Measurements from ENCODE around the gene NUDCD3. TPM values are rescaled to one million over a fixed set of nuclear protein-coding genes. Genes with fewer than 3 reads are reported as not detected.

The NUDCD3 gene
- total RNA-seq, 3 donors from 2014 or later = 52.1 to 64.0 (median 60.0) TPM

- Histone ChIP-seq H3K4me3 (no peak overlapping the region), H3K27ac (no peak overlapping the region), H3K36me3 (no peaks in the 10 kb centered on the region), H3K4me1 (no peaks in the 10 kb centered on the region), H3K9me3 (peaks cover 0 to 2% of the 10 kb centered on the region in 2 donors), H3K27me3 (no peaks in the 10 kb centered on the region)
- TF ChIP-seq POLR2AphosphoS5 (IDR thresholded peaks at IDR 0.05) (no peak), CTCF (IDR thresholded peaks at IDR 0.05) (no peak), POLR2A (IDR thresholded peaks at IDR 0.05) (no peak)
- no peak for DNase-seq (ENCODE audit: low spot score in 2 of 2)
- intact Hi-C loops (cut with DNase I; ENCODE audit: low total_unique reads) = loop anchor here (5.0 kb wide), 1 partner anchor 895 kb away; no protein-coding TSS in a partner anchor
These were observed 123.5 kb downstream of the NUDCD3 start for GRCh38 chr7:44366986-44367385.

DNA sequence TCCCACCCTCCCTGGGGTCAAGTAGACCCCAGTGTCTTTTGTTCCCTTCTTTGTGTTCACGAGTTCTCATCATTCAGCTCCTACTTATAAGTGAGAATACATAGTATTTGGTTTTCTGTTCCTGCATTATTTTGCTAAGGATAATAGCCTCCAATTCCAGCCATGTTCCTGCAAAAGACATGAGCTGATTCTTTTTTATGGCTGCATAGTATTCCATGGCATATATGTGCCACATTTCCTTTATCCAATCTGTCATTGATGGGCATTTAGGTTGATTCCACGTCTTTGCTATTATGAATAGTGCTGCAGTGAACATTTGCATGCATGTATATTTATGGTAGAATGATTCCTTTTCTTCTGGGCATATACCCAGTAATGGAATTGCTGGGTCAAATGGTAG lies 136.8 kb downstream of the NUDCD3 start:
- Histone ChIP-seq H3K9me3 (no peaks in the 10 kb centered on the region), H3K27me3 (no peaks in the 10 kb centered on the region), H3K27ac (no peak overlapping the region), H3K36me3 (no peaks in the 10 kb centered on the region), H3K4me3 (no peak overlapping the region), H3K4me1 (no peaks in the 10 kb centered on the region)
- no peak for DNase-seq (ENCODE audit: low spot score in 2 of 2)
- intact Hi-C loops (cut with DNase I; ENCODE audit: low total_unique reads) = no loop called here
- TF ChIP-seq POLR2AphosphoS5 (IDR thresholded peaks at IDR 0.05) = no peak
- TF ChIP-seq POLR2A (IDR thresholded peaks at IDR 0.05) = no peak
- TF ChIP-seq CTCF (IDR thresholded peaks at IDR 0.05) = no peak

- Histone ChIP-seq H3K4me1 (no peaks in the 10 kb centered on the region), H3K4me3 (no peak overlapping the region), H3K27me3 (no peaks in the 10 kb centered on the region), H3K27ac (no peak overlapping the region), H3K36me3 (peaks cover 2% of the 10 kb centered on the region), H3K9me3 (no peaks in the 10 kb centered on the region)
- TF ChIP-seq POLR2AphosphoS5 (IDR thresholded peaks at IDR 0.05) (no peak), POLR2A (IDR thresholded peaks at IDR 0.05) (no peak)
- no peak for DNase-seq (ENCODE audit: low spot score in 2 of 2)
- intact Hi-C loops (cut with DNase I; ENCODE audit: low total_unique reads) = no loop called here
These were observed 141.3 kb downstream of the NUDCD3 start for GRCh38 chr7:44348851-44349781.

GRCh38 chr7:44348300-44348699 lies 142.2 kb downstream of the NUDCD3 start:
- no peak for TF ChIP-seq POLR2A (IDR thresholded peaks at IDR 0.05)
- Histone ChIP-seq H3K4me1 (no peaks in the 10 kb centered on the region), H3K9me3 (no peaks in the 10 kb centered on the region), H3K27ac (no peak overlapping the region), H3K27me3 (no peaks in the 10 kb centered on the region), H3K36me3 (peaks cover 4% of the 10 kb centered on the region), H3K4me3 (no peak overlapping the region)
- no peak for DNase-seq (ENCODE audit: low spot score in 2 of 2)
- intact Hi-C loops (cut with DNase I; ENCODE audit: low total_unique reads) = no loop called here

DNA sequence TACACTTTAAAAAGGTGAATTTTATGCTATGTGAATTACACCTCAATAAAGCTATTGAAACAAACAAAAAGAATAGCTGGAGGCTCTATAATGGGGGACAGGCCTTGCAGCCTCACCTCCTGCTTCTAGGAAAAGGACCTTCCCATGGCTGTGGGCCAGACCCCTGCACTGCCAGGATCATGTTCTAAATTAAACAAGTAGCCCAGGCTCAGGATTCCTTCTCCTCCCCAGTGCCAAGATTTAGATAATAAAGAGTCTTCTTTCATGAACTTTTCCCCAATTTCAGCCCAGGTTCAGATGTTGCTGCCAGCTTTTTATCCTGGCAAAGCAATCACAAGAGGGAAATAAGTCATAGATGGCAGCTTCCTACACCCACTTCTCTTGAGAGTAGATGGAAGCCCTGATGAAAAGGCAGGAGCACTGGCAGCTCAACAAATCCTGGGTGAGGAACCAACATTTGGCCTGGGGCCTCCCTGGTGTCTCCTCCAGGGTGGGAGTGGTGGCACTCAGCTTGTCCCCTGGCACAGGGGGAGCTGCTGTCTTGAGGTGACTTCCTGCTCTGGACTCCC lies 142.8 kb downstream of the NUDCD3 start:
- peak overlapping the region in 1 of 2 donors; percentile 32 for H3K27ac ChIP-seq
- H3K4me3 ChIP-seq = no peak overlapping the region
- peak in 1 of 2 donors; percentile 73 for DNase-seq (ENCODE audit: low spot score in 2 of 2)
- intact Hi-C loops (cut with DNase I; ENCODE audit: low total_unique reads) = no loop called here
- TF ChIP-seq POLR2A (IDR thresholded peaks at IDR 0.05) = no peak
- no peak for TF ChIP-seq CTCF (IDR thresholded peaks at IDR 0.05)
- TF ChIP-seq POLR2AphosphoS5 (IDR thresholded peaks at IDR 0.05) = no peak
- H3K4me1 ChIP-seq = no peaks in the 10 kb centered on the region
- H3K27me3 ChIP-seq = no peaks in the 10 kb centered on the region
- H3K36me3 ChIP-seq = peaks cover 4% of the 10 kb centered on the region
- no peaks in the 10 kb centered on the region for H3K9me3 ChIP-seq

- no peaks in the 10 kb centered on the region for H3K9me3 ChIP-seq
- no peaks in the 10 kb centered on the region for H3K4me1 ChIP-seq
- H3K36me3 ChIP-seq = peaks cover 4% of the 10 kb centered on the region
- intact Hi-C loops (cut with DNase I; ENCODE audit: low total_unique reads) = no loop called here
- no peak for TF ChIP-seq CTCF (IDR thresholded peaks at IDR 0.05)
- TF ChIP-seq POLR2AphosphoS5 (IDR thresholded peaks at IDR 0.05) = no peak
- TF ChIP-seq POLR2A (IDR thresholded peaks at IDR 0.05) = no peak
- DNase-seq (ENCODE audit: low spot score in 2 of 2) = no peak
- H3K27ac ChIP-seq = no peak overlapping the region
- no peak overlapping the region for H3K4me3 ChIP-seq
- no peaks in the 10 kb centered on the region for H3K27me3 ChIP-seq
These were observed 144.4 kb downstream of the NUDCD3 start for GRCh38 chr7:44346063-44346462.
